Activated naive CD8-positive, alpha-beta T cell treated with anti-CD3 and anti-CD28 coated beads, Interleukin-2, amount 10 ng/mL, durations not matched to agents 7 days and 5 days (primary cell): ENCODE results near the gene IGF2R. TPM values are rescaled to one million over a fixed set of nuclear protein-coding genes. Genes with fewer than 3 reads are reported as not detected.
A peak's percentile ranks its signal among the peaks of the same experiment; 100 is the strongest.
"Not testable (repeated sequence)": the region's sequence is repeated elsewhere in the genome, so short reads cannot be mapped to it uniquely, and the experiment has no call there.

Source experiments
- ATAC-seq: fragments of 150-1000 bp; cut with Tn5 transposase; one replicate; pipeline ENCODE4 v1.10.0; 2021; ENCODE audit warnings: low read depth, moderate library complexity
- POLR2A ChIA-PET: fragments of 350-600 bp; sonication (Branson Sonifier 250); formaldehyde crosslinking; loops from one replicate; lab custom pipeline; 2021; ENCODE audit warnings: antibody characterized with exemption; lab: Charles Lee
- DNase-seq: peaks from one replicate; pipeline ENCODE4 v3.0.0; 2021
- H3K27ac Mint-ChIP-seq: one replicate; pipeline ENCODE4 v1.8.0; 2022; ENCODE audit warnings: mild to moderate bottlenecking, mixed read lengths
- H3K27me3 Mint-ChIP-seq: one replicate; pipeline ENCODE4 v1.8.0; 2022; ENCODE audit warnings: mild to moderate bottlenecking, moderate library complexity, mixed read lengths
- H3K36me3 Mint-ChIP-seq: one replicate; pipeline ENCODE4 v1.8.0; 2021; ENCODE audit warnings: mild to moderate bottlenecking, mixed read lengths
- H3K4me1 Mint-ChIP-seq: one replicate; pipeline ENCODE4 v1.8.0; 2021; ENCODE audit warnings: mixed read lengths
- H3K4me3 Mint-ChIP-seq: one replicate; pipeline ENCODE4 v1.8.0; 2022; ENCODE audit warnings: mild to moderate bottlenecking, moderate library complexity, mixed read lengths
- H3K9me3 Mint-ChIP-seq: one replicate; pipeline ENCODE4 v1.8.0; 2021; ENCODE audit warnings: mixed read lengths
- total RNA-seq, 2 experiments: library from RNA; stranded (reverse); gene quantifications; one replicate each; pipeline ENCODE4 v1.2.3, GENCODE V29; 2021

The IGF2R gene
- total RNA-seq, 2 experiments from 2014 or later: 75.0 to 77.7 TPM

DNA sequence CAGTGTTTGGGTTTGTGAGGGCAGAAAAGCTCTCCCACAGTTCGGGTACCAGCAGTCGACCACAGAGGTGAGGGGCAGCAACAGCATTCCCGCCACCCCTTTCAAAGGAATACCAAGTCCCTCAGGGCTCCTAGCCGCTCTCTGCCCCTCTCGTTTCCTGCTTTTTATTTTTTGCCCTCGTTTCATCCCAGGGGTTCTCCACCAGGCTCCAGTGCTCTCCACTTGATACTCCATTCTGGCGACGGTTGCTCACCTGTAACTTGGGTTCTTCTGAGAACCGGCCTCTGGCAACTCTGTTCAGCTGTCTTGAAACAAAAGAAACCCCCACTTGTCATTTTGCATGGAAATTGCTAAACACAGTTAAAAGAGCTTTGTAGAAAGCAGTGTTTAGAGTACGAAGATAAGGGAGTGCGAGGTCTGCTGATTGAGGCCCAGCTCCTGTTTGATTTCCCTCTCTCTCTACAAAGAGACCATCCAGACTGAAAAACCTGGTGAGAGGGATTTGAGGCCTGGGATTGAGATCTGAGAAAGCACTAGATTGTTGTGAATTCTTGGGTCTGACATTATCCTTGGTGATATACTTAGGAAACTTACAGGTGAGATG, 28.7 kb downstream of the IGF2R start:
- Mint-ChIP-seq H3K9me3 (peaks cover 18% of the 10 kb centered on the region), H3K4me3 (no peak overlapping the region), H3K27ac (peak overlapping the region; percentile 39), H3K4me1 (peaks cover 42% of the 10 kb centered on the region), H3K27me3 (no peaks in the 10 kb centered on the region), H3K36me3 (peaks cover 70% of the 10 kb centered on the region)
- ATAC-seq: no peak
- DNase-seq: no peak
- POLR2A ChIA-PET: no interaction called here

DNA sequence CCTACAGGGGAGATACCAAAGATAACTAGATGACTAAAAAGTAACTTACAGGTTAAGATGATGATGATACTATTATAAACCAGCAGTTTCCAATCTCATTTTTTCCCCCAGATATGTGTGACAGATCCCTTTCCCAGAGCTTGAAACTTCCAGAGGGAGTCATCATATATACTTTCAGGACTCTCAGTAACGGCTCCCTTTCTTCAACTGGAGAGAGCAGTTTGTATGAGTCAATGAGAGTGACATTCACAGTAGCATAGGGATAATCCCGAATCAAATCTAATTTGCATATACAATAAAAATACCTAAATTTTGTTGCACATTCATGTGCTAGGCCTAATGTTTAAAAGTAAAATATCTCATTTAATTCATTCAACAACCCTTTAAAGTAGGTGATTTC, 29.7 kb downstream of the IGF2R start:
- Mint-ChIP-seq H3K4me3 (no peak overlapping the region), H3K27me3 (no peaks in the 10 kb centered on the region)

DNA sequence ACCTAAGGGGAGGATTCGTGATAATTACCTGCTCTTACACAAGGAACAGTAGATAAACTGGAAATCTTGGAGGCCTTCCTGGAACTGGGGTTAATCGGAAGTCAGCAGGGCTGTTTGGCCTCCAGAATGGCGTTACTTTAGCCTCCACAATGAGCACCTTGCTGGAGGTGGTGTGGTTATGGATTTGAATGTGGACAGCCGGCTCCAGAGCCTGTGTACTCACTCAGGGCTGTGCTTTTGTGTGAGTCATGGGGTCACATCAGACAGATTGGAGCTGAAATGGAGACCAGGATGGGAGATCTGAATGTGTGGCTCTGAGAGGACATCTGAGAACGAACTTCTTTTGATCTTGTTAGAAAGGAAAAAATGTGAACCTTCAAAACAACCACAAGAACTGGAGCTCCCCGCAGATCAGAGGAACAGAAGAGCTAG, 30.4 kb downstream of the IGF2R start:
- DNase-seq (no peak), ATAC-seq (peak; percentile 62)
- Mint-ChIP-seq H3K27ac (peak overlapping the region; percentile 40), H3K4me1 (peaks cover 34% of the 10 kb centered on the region), H3K27me3 (no peaks in the 10 kb centered on the region), H3K4me3 (peak overlapping the region; percentile 42), H3K9me3 (peaks cover 14% of the 10 kb centered on the region), H3K36me3 (peaks cover 62% of the 10 kb centered on the region)
- POLR2A ChIA-PET: no interaction called here

More for the DNA sequence above, 29.7 kb downstream of the IGF2R start:
- H3K27ac Mint-ChIP-seq: no peak overlapping the region
- H3K9me3 Mint-ChIP-seq: peaks cover 18% of the 10 kb centered on the region
- H3K36me3 Mint-ChIP-seq: peaks cover 62% of the 10 kb centered on the region
- POLR2A ChIA-PET: no interaction called here
- ATAC-seq (no peak), DNase-seq (no peak)
- peaks cover 37% of the 10 kb centered on the region for H3K4me1 Mint-ChIP-seq

DNA sequence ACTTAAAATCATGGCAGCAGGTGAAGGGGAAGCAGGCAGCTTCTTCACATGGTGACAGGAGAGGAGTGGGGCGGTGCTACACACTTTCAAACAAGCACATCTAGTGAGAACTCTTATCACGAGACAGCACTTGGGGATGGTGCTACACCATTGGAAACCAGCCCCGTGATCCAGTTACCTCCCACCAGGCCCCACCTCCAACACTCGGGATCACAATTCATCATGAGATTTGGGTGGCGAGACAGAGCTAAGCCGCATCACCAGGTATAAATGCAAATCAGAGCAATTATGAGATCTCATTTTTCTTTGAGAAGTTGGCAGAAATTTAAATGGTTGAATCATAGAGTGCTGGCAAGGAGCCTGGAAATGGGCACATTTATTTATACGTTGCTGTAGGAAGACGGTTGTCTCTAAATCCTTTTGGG, 31.4 kb downstream of the IGF2R start:
- peaks cover 9% of the 10 kb centered on the region for H3K9me3 Mint-ChIP-seq
- H3K4me3 Mint-ChIP-seq: no peak overlapping the region
- POLR2A ChIA-PET: interaction anchor here (0.7 kb wide), 1 partner anchor 34 kb away, joined by 4 read pairs; no protein-coding TSS in a partner anchor
- H3K36me3 Mint-ChIP-seq: peaks cover 59% of the 10 kb centered on the region
- ATAC-seq (no peak), DNase-seq (no peak)
- no peaks in the 10 kb centered on the region for H3K27me3 Mint-ChIP-seq
- no peak overlapping the region for H3K27ac Mint-ChIP-seq
- H3K4me1 Mint-ChIP-seq: peaks cover 27% of the 10 kb centered on the region

DNA sequence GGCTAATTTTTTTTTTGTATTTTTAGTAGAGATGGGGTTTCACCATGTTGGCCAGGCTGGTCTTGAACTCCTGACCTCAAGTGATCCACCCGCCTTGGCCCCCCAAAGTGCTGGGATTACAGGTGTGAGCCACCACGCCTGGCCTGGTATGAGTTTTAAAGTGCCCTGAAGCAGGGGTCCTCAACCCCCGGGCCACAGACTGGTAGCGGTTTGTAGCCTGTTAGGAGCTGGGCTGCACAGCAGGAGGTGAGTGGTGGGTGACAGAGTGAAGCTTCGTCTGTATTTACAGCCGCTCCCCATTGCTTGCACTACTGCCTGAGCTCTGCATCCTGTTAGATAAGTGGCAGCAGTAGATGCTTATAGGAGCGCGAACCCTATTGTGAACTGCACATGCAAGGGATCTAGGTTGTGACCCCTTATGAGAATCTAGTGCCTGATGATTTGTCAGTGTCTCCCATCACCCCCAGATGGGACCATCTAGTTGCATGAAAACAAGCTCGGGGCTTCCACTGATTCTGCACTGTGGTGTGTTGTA, 32.1 kb downstream of the IGF2R start:
- not testable (repeated sequence) for H3K27me3 Mint-ChIP-seq
- Mint-ChIP-seq H3K36me3 (peaks cover 54% of the 10 kb centered on the region), H3K4me1 (peaks cover 26% of the 10 kb centered on the region)

DNA sequence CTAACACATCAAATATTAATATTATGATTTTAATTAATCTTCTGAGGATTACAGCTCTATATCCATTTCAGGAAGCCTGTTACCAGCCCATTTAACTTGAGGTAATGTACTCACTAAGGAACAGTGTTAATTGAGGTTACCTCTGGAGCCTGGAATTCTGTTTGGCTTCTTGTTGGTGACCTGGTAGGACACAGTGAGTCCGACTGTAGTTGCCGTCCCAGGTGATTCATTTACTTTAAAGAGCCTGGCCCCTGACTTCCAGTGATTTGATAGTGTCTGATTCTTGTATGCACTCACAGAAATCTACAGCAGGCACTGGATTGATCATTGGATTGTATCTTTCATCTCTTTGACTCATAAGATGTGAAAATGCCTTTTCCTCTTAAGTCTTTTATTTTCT, 34.0 kb downstream of the IGF2R start:
- Mint-ChIP-seq H3K9me3 (peaks cover 11% of the 10 kb centered on the region), H3K36me3 (peaks cover 47% of the 10 kb centered on the region), H3K27ac (no peak overlapping the region), H3K27me3 (no peaks in the 10 kb centered on the region), H3K4me3 (no peak overlapping the region), H3K4me1 (peaks cover 30% of the 10 kb centered on the region)
- DNase-seq: no peak
- ATAC-seq: no peak
- POLR2A ChIA-PET: no interaction called here

More for the DNA sequence above, 32.1 kb downstream of the IGF2R start:
- POLR2A ChIA-PET, H3K4me3 Mint-ChIP-seq, DNase-seq, ATAC-seq, H3K9me3 Mint-ChIP-seq, H3K27ac Mint-ChIP-seq: not testable (repeated sequence)

DNA sequence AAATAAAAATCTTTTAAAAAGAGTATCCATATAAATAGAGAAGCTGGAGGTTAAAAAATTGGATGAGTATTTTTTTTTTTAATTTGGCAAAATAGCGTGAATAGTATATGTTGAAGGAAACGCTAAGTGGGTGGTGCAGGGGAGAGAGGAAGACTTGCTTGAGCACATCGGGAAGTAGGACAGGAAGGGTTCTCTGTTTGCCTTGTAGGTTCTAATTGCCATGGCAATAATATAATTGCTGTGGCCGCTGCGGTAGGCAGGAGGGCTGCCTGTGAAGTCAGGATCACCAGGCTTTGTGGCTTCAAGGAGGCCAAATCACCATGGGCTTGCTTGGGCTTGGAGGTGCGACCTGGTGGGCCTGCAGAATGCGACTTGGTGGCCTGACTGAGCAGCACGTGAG, 35.1 kb downstream of the IGF2R start:
- peaks cover 45% of the 10 kb centered on the region for H3K36me3 Mint-ChIP-seq
- H3K9me3 Mint-ChIP-seq: peaks cover 10% of the 10 kb centered on the region
- ATAC-seq (no peak), DNase-seq (no peak)
- H3K27me3 Mint-ChIP-seq: no peaks in the 10 kb centered on the region
- H3K27ac Mint-ChIP-seq: no peak overlapping the region
- POLR2A ChIA-PET: no interaction called here
- H3K4me1 Mint-ChIP-seq: peaks cover 29% of the 10 kb centered on the region
- H3K4me3 Mint-ChIP-seq: no peak overlapping the region

DNA sequence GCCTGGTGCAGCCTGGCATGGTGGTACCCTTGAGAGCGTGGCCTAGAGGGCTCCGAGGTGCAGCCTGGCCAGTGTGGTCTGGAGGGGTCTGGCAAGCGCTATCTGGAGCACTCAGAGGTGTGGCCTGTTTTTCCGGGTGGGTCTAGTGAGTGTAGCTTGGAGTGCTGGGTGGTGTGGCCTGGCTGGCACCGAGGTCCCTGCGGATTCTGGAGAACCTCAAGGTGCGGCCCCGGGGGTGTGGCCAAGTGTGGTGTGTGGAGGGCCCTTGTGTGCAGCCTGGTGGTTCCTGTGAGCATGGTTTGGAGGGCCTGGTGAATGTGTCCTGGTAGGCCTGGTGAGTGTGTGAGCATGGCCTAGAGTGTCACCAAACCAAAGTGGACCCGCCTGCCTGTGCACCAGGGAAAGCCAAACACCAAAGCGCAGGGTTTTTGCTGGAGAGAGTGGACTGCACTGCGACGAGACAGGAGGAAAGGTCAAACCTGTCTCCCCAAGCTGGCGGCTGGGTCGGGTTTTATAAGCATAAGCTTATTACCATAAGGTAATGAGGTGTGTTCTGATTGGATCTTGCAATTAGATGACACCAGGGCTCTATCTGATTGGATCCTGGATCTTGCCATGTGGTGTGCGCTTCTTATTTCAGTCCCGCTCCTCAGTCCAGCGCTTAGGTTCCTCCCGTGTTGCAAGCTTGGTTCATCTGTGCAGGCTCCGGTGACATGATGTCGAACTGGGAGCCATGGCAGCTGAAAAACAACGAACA, 35.7 kb downstream of the IGF2R start:
- DNase-seq (no peak), ATAC-seq (no peak)
- H3K4me3 Mint-ChIP-seq: no peak overlapping the region
- peaks cover 42% of the 10 kb centered on the region for H3K36me3 Mint-ChIP-seq
- POLR2A ChIA-PET: no interaction called here
- peaks cover 24% of the 10 kb centered on the region for H3K4me1 Mint-ChIP-seq
- no peaks in the 10 kb centered on the region for H3K27me3 Mint-ChIP-seq
- H3K9me3 Mint-ChIP-seq: peaks cover 8% of the 10 kb centered on the region
- no peak overlapping the region for H3K27ac Mint-ChIP-seq

DNA sequence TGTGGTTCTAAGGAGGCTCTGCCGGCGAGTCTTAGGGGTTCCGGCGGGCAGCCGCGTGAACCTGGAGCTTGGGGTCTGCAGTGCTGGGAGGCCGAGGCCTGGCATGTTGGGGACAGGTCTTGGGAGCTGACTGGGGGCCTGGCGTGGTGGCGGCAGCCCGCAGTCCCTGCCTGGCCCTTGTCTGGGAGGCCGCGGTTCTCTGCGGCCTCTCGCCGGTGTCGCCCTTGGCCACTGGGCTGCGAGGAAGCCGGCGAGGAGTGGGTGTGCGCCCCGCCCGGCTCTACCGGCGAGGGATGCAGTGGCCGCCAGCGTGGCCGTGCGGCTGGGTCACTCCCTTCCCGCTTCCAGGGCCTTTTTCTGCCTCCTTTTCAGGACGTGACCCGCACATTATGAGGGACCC, 36.3 kb downstream of the IGF2R start:
- peaks cover 5% of the 10 kb centered on the region for H3K9me3 Mint-ChIP-seq
- H3K27me3 Mint-ChIP-seq: no peaks in the 10 kb centered on the region
- DNase-seq (no peak), ATAC-seq (no peak)
- no peak overlapping the region for H3K4me3 Mint-ChIP-seq
- no peak overlapping the region for H3K27ac Mint-ChIP-seq
- POLR2A ChIA-PET: no interaction called here
- peaks cover 39% of the 10 kb centered on the region for H3K36me3 Mint-ChIP-seq
- H3K4me1 Mint-ChIP-seq: peaks cover 18% of the 10 kb centered on the region

DNA sequence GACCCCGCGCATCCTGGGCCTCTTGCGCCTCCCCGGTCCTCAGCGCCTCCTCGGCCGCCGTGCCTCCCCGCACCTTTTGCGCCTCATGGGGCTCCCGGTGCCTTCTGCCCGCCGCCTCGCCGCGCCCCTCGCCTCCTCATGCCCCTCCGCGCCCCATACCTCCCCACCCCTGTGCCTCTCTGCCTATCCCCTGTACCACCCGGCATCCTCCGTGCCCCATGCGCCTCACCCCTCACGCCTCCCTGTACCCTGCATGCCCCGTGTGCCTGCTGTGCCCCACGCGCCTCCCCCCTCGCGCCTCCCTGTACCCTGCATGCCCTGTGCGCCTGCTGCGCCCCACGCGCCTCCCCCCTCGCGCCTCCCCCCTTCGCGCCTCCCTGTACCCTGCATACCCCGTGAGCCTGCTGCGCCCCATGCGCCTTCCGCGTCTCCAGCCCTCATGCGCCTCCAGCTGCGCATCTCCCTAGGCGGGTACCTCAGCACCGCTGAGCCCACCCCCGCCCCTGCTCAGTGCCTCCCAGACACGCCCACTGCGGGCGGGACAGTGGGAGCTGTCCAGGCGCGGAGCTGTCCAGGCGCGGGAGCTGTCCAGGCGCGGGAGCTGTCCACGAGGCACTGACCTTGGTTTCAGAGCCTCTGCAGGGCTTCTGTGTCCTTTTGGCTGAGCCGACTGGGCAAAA, 37.1 kb downstream of the IGF2R start:
- Mint-ChIP-seq H3K27ac (no peak overlapping the region), H3K9me3 (peaks cover 2% of the 10 kb centered on the region), H3K4me3 (no peak overlapping the region), H3K27me3 (no peaks in the 10 kb centered on the region), H3K36me3 (peaks cover 41% of the 10 kb centered on the region), H3K4me1 (peaks cover 15% of the 10 kb centered on the region)
- DNase-seq (no peak), ATAC-seq (no peak)
- POLR2A ChIA-PET: interaction anchor here (0.5 kb wide), 1 partner anchor 925 kb away, joined by 5 read pairs; no protein-coding TSS in a partner anchor

DNA sequence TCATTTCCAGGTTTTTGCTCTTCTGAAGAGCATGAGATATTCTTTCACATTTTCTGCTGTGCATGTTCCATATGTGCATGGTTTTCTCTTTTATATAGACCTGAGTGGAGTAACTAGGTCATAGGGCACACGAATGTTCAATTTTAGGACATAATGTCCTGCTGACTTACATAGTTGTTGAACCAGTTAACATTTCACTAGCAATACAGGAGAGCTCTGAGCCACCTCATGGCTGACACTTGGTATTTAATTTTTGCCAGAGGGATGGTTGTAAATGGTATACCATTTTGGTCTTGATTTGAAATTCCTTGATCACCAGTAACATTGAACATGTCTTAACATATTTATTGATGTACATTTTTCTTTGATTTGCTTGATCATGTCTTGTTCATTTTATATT, 38.3 kb downstream of the IGF2R start:
- Mint-ChIP-seq H3K36me3 (peaks cover 52% of the 10 kb centered on the region), H3K4me3 (no peak overlapping the region)
- ATAC-seq: no peak

DNA sequence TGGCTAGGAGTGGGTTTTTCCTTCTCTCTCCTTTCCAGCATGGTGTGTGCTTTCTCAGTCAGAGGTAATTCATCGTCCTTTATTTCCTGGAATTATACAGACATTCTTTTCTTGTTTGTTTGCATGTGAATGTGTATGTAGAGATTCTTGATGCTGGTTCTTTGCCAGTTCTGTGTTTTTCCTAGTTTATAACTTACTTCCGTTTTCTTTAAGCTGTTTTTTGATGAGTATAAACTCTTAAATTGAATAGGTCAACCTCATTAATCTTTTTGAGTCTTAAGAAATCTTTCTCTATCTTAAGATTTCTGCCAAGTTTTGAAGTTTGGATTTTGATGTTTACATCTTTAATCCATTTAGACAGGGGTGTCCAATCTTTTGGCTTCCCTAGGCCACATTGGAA, 38.7 kb downstream of the IGF2R start:
- no peak overlapping the region for H3K4me3 Mint-ChIP-seq
- H3K27ac Mint-ChIP-seq: no peak overlapping the region
- ATAC-seq (no peak), DNase-seq (no peak)
- peaks cover 2% of the 10 kb centered on the region for H3K9me3 Mint-ChIP-seq
- no peaks in the 10 kb centered on the region for H3K27me3 Mint-ChIP-seq
- POLR2A ChIA-PET: no interaction called here
- peaks cover 15% of the 10 kb centered on the region for H3K4me1 Mint-ChIP-seq
- peaks cover 54% of the 10 kb centered on the region for H3K36me3 Mint-ChIP-seq

More for the DNA sequence above, 38.3 kb downstream of the IGF2R start:
- peaks cover 2% of the 10 kb centered on the region for H3K9me3 Mint-ChIP-seq
- no peaks in the 10 kb centered on the region for H3K27me3 Mint-ChIP-seq
- no peak for DNase-seq
- H3K27ac Mint-ChIP-seq: no peak overlapping the region
- POLR2A ChIA-PET: no interaction called here
- peaks cover 17% of the 10 kb centered on the region for H3K4me1 Mint-ChIP-seq

DNA sequence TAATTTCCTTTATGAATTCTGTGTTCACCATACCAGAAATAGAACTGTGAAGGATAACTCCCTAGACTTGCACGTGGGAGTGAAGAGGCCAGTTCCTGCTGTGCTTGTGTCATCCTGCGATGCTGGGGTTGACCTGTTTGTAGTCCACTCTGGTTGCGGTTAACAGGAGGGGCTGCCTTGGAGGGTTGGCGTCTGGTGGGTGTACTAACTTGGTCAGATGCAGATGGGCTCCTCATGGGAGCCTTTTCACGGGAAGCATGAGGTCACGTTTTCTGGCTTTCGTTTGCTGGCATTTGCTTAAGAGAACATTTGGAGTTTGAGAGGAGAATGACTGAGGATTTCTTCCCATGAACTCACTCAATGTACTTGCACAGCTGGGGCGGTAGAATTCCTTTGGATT, 41.2 kb downstream of the IGF2R start:
- POLR2A ChIA-PET: no interaction called here
- Mint-ChIP-seq H3K36me3 (peaks cover 46% of the 10 kb centered on the region), H3K9me3 (peaks cover 2% of the 10 kb centered on the region), H3K27ac (no peak overlapping the region), H3K4me3 (no peak overlapping the region), H3K27me3 (no peaks in the 10 kb centered on the region), H3K4me1 (peaks cover 34% of the 10 kb centered on the region)
- no peak for ATAC-seq
- DNase-seq: no peak
